ENCODE measurements around the gene ARHGAP32.

DNA sequence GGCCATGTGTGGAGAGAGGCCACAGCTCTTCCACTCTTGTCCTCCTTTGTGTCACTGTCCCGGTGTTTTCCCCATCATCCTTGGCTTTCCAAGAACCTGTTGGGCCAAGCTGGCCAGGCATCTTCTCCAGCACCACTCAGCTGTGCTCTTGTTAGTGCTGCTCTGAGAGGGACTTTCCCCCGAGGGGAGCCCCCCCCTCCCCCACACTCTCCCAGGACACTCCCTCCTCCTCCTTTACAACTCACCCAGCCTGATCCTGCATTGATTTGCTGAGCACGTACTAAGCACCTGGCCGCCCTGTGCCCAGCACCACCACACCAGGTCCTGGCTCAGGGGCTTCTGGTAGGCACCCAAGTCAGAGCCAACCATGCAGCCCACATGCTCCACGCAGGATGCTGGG is 262.7 kb downstream of the ARHGAP32 start:
- TF ChIP-seq, protein P1, sequence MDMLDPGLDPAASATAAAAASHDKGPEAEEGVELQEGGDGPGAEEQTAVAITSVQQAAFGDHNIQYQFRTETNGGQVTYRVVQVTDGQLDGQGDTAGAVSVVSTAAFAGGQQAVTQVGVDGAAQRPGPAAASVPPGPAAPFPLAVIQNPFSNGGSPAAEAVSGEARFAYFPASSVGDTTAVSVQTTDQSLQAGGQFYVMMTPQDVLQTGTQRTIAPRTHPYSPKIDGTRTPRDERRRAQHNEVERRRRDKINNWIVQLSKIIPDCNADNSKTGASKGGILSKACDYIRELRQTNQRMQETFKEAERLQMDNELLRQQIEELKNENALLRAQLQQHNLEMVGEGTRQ (IDR thresholded peaks at IDR 0.05; ENCODE audit: borderline replicate concordance, low read depth, low read length), result no peak
- TF ChIP-seq GABPA (IDR thresholded peaks at IDR 0.05; ENCODE audit: low read depth), result no peak
- TF ChIP-seq, protein P2, sequence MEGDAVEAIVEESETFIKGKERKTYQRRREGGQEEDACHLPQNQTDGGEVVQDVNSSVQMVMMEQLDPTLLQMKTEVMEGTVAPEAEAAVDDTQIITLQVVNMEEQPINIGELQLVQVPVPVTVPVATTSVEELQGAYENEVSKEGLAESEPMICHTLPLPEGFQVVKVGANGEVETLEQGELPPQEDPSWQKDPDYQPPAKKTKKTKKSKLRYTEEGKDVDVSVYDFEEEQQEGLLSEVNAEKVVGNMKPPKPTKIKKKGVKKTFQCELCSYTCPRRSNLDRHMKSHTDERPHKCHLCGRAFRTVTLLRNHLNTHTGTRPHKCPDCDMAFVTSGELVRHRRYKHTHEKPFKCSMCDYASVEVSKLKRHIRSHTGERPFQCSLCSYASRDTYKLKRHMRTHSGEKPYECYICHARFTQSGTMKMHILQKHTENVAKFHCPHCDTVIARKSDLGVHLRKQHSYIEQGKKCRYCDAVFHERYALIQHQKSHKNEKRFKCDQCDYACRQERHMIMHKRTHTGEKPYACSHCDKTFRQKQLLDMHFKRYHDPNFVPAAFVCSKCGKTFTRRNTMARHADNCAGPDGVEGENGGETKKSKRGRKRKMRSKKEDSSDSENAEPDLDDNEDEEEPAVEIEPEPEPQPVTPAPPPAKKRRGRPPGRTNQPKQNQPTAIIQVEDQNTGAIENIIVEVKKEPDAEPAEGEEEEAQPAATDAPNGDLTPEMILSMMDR (IDR thresholded peaks at IDR 0.05), result no peak
- no peak for TF ChIP-seq EP300 (IDR thresholded peaks at IDR 0.05; ENCODE audit: borderline replicate concordance in 1 of 2, low read depth in 1 of 2, low read length in 1 of 2)
- TF ChIP-seq, protein P3, sequence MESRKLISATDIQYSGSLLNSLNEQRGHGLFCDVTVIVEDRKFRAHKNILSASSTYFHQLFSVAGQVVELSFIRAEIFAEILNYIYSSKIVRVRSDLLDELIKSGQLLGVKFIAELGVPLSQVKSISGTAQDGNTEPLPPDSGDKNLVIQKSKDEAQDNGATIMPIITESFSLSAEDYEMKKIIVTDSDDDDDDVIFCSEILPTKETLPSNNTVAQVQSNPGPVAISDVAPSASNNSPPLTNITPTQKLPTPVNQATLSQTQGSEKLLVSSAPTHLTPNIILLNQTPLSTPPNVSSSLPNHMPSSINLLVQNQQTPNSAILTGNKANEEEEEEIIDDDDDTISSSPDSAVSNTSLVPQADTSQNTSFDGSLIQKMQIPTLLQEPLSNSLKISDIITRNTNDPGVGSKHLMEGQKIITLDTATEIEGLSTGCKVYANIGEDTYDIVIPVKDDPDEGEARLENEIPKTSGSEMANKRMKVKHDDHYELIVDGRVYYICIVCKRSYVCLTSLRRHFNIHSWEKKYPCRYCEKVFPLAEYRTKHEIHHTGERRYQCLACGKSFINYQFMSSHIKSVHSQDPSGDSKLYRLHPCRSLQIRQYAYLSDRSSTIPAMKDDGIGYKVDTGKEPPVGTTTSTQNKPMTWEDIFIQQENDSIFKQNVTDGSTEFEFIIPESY (IDR thresholded peaks at IDR 0.05; ENCODE audit: borderline replicate concordance, low read depth), result no peak
- no peak for TF ChIP-seq TEAD4 (IDR thresholded peaks at IDR 0.05; ENCODE audit: borderline replicate concordance, insufficient read depth)
- no peak for TF ChIP-seq POLR2AphosphoS5 (IDR thresholded peaks at IDR 0.05; ENCODE audit: low read depth, low read length)
- no peak for TF ChIP-seq RAD21 (IDR thresholded peaks at IDR 0.05; ENCODE audit: low read length)
